Smooth muscle cell (in vitro differentiated cells): ENCODE results near the gene SLC24A3. TPM values are rescaled to one million over a fixed set of nuclear protein-coding genes. Genes with fewer than 3 reads are reported as not detected.

ENCODE experiments used
- DNase-seq: peaks from one replicate; lab custom pipeline; 2025; ENCODE audit not compliant: unreplicated experiment; lab: John Stamatoyannopoulos, UW
- H2AFZ ChIP-seq: fragments of 200-600 bp; sonication (generic); 2 replicates; pipeline ENCODE4 v1.6.0; 2016; ENCODE audit warnings: antibody characterized with exemption, low read depth, mild to moderate bottlenecking
- H3F3A ChIP-seq: fragments of 200-600 bp; sonication (generic); 2 replicates; pipeline ENCODE4 v1.6.0; 2017; ENCODE audit warnings: antibody characterized with exemption, low read depth
- H3K27ac ChIP-seq: fragments of 200-600 bp; sonication (generic); 2 replicates; pipeline ENCODE4 v1.5.1; 2016; ENCODE audit warnings: low read depth, mild to moderate bottlenecking
- H3K27me3 ChIP-seq: fragments of 200-600 bp; sonication (generic); 2 replicates; pipeline ENCODE4 v1.6.1; 2016; ENCODE audit warnings: low read depth, mild to moderate bottlenecking
- H3K36me3 ChIP-seq: fragments of 200-600 bp; sonication (generic); 2 replicates; pipeline ENCODE4 v1.5.1; 2016; ENCODE audit warnings: low read depth
- H3K4me1 ChIP-seq: fragments of 200-600 bp; sonication (generic); 2 replicates; pipeline ENCODE4 v1.5.1; 2016; ENCODE audit warnings: low read depth
- H3K4me2 ChIP-seq: fragments of 200-600 bp; sonication (generic); 2 replicates; pipeline ENCODE4 v1.6.0; 2016; ENCODE audit warnings: mild to moderate bottlenecking
- H3K4me3 ChIP-seq: fragments of 200-600 bp; sonication (generic); 2 replicates; pipeline ENCODE4 v1.5.1; 2016; ENCODE audit warnings: mild to moderate bottlenecking
- H3K79me2 ChIP-seq: fragments of 200-600 bp; sonication (generic); 2 replicates; pipeline ENCODE4 v1.6.0; 2016; ENCODE audit warnings: low read depth, mild to moderate bottlenecking
- H3K9ac ChIP-seq: fragments of 200-600 bp; sonication (generic); 2 replicates; pipeline ENCODE4 v1.6.0; 2016; ENCODE audit warnings: low read depth
- H3K9me3 ChIP-seq: fragments of 200-600 bp; sonication (generic); replicated peaks from 2 replicates; pipeline ENCODE4 v1.5.1; 2016; ENCODE audit warnings: low read depth
- H4K20me1 ChIP-seq: fragments of 200-600 bp; sonication (generic); 2 replicates; pipeline ENCODE4 v1.6.0; 2016; ENCODE audit warnings: low read depth
- CTCF ChIP-seq: fragments of 200-600 bp; sonication (generic); IDR thresholded peaks from 2 replicates; pipeline ENCODE4 v1.5.1; 2017; ENCODE audit warnings: borderline replicate concordance, mild to moderate bottlenecking, antibody characterized with exemption; ENCODE audit not compliant: insufficient read depth, poor library complexity, severe bottlenecking
- WGBS: methylation state at CpG from one replicate; pipeline ENCODE4 v1.1.7; 2016; ENCODE audit warnings: low lambda C conversion rate; 5-methylcytosine and 5-hydroxymethylcytosine counted together
- polyA plus RNA-seq: library from polyadenylated mRNA; unstranded; fragments of >200 nt; fragmentation: Nextera tagmentation; extraction: Ambion mirVana; gene quantifications from 2 replicates; pipeline ENCODE4 v1.2.1, GENCODE V29; 2016
- total RNA-seq: library from RNA; depleted of rRNA; stranded (reverse); fragments of >200 nt; gene quantifications from 2 replicates; pipeline ENCODE4 v1.2.3, GENCODE V29; 2014

SLC24A3 gene
- total and polyA plus RNA-seq, 2 experiments from 2014 or later = 2.5 to 3.2 TPM

DNA sequence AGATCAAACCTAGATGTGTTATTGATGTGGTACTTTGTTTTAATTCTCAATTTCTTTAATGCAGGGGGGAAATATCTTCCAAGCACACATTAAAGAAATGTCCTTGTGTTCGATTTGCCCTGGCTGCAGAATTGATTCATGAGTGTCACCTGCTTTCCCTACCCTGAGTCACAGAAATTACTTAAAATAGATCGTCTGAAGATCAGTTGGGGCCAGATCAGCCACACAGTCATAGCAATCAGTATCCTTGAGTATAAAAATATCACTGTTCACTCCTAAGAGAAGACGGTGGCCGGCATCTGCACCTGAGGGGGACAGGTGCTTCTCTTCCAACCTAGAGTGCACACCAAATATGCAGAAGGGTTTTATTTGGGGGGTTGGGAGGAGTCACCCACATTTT lies 430.4 kb downstream of the SLC24A3 start:
- Histone ChIP-seq H3K9me3 (no peaks in the 10 kb centered on the region), H3K27ac (no peak overlapping the region), H2AFZ (no peak overlapping the region), H4K20me1 (no peaks in the 10 kb centered on the region), H3K36me3 (no peaks in the 10 kb centered on the region), H3K4me1 (no peaks in the 10 kb centered on the region), H3K4me3 (no peak overlapping the region), H3K4me2 (no peak overlapping the region), H3F3A (no peaks in the 10 kb centered on the region), H3K27me3 (peaks cover 3% of the 10 kb centered on the region), H3K9ac (no peak overlapping the region), H3K79me2 (no peaks in the 10 kb centered on the region)
- no peak for TF ChIP-seq CTCF
- DNase-seq = no peak
- 91% methylated on average over 4 of the region's 4 CpGs for WGBS

GRCh38 chr20:19644085-19644484 lies 431.6 kb downstream of the SLC24A3 start:
- H4K20me1 ChIP-seq = no peaks in the 10 kb centered on the region
- H3K27ac ChIP-seq = no peak overlapping the region
- no peak for TF ChIP-seq CTCF
- no peak overlapping the region for H3K4me2 ChIP-seq
- WGBS = 76% methylated on average over 9 of the region's 9 CpGs
- H2AFZ ChIP-seq = no peak overlapping the region
- H3K27me3 ChIP-seq = peaks cover 3% of the 10 kb centered on the region
- no peak overlapping the region for H3K4me3 ChIP-seq
- no peaks in the 10 kb centered on the region for H3K4me1 ChIP-seq
- no peaks in the 10 kb centered on the region for H3F3A ChIP-seq
- DNase-seq = no peak
- no peaks in the 10 kb centered on the region for H3K79me2 ChIP-seq
- no peaks in the 10 kb centered on the region for H3K36me3 ChIP-seq
- H3K9me3 ChIP-seq = no peaks in the 10 kb centered on the region
- no peak overlapping the region for H3K9ac ChIP-seq

GRCh38 chr20:19646963-19647362 lies 434.5 kb downstream of the SLC24A3 start:
- no peak overlapping the region for H3K9ac ChIP-seq
- H3F3A ChIP-seq = no peaks in the 10 kb centered on the region
- no peaks in the 10 kb centered on the region for H3K4me1 ChIP-seq
- H3K27me3 ChIP-seq = peaks cover 3% of the 10 kb centered on the region
- no peak overlapping the region for H2AFZ ChIP-seq
- H4K20me1 ChIP-seq = no peaks in the 10 kb centered on the region
- H3K79me2 ChIP-seq = no peaks in the 10 kb centered on the region
- H3K9me3 ChIP-seq = no peaks in the 10 kb centered on the region
- no peak overlapping the region for H3K4me2 ChIP-seq
- no peaks in the 10 kb centered on the region for H3K36me3 ChIP-seq
- no peak overlapping the region for H3K4me3 ChIP-seq
- no peak overlapping the region for H3K27ac ChIP-seq
- TF ChIP-seq CTCF = no peak
- DNase-seq = no peak
- WGBS = 96% methylated on average over 2 of the region's 2 CpGs

GRCh38 chr20:19648024-19648423 lies 435.6 kb downstream of the SLC24A3 start:
- no peaks in the 10 kb centered on the region for H3F3A ChIP-seq
- TF ChIP-seq CTCF = no peak
- no peaks in the 10 kb centered on the region for H3K36me3 ChIP-seq
- H3K79me2 ChIP-seq = no peaks in the 10 kb centered on the region
- H3K4me1 ChIP-seq = no peaks in the 10 kb centered on the region
- DNase-seq = no peak
- peaks cover 3% of the 10 kb centered on the region for H3K27me3 ChIP-seq
- no peak overlapping the region for H2AFZ ChIP-seq
- H3K27ac ChIP-seq = no peak overlapping the region
- 84% methylated on average over 2 of the region's 2 CpGs for WGBS
- H3K4me3 ChIP-seq = no peak overlapping the region
- H3K9me3 ChIP-seq = no peaks in the 10 kb centered on the region
- no peaks in the 10 kb centered on the region for H4K20me1 ChIP-seq
- H3K9ac ChIP-seq = no peak overlapping the region
- no peak overlapping the region for H3K4me2 ChIP-seq
